Transverse colon (tissue), 3 donors: ENCODE data around the gene WDR19.

ENCODE experiments used
- CTCF ChIP-seq, 5 experiments: fragments of 200-600 bp in 3 of 5; fragments of 450-650 bp in 2 of 5; sonication (generic) in 3 of 5; IDR thresholded peaks; 1 replicate in 2 of 5; 2 replicates in 3 of 5; pipeline ENCODE4 v1.5.1; 2016 to 2017; ENCODE audit warnings: antibody characterized with exemption in 5 of 5, inconsistent platforms in 3 of 5, mild to moderate bottlenecking in 2 of 5, moderate library complexity in 1 of 5
- POLR2A ChIP-seq: fragments of 450-650 bp; IDR thresholded peaks from one replicate; pipeline ENCODE4 v1.6.1; 2016; ENCODE audit warnings: antibody characterized with exemption, mild to moderate bottlenecking, moderate library complexity

DNA sequence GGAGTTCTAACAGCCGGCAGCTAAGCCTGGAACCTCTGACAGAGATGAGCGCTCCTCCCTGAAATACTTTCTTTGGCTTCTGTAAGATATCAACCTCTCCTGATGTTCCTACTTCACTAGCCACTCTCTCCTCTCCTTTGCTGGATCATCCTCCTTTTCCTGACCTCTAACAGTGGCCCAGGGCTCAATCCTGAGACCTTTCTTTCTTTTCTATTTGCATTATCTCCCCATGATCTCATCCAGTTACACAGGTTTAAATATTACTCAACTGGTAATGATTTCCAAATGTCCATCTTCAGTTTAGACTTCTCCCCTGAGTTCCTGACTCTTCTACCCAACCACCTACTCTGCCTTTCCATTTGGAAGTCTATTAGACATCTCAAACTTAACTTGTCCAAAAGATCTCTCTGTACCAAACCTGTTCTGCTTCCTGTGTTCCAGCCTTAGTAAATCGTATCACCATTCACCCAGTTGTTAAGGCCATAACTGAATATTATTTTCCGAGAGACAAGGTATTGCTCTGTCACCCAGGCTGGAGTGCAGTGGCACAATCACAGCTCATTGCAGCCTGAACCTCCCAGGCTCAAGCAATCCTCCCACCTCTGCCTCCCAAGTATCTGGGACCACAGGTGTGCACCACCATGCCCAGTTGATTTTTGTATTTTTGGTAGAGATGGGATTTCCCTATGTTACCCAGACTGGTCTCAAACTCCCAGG is 142.7 kb downstream of the WDR19 start:
- TF ChIP-seq CTCF (IDR thresholded peaks at IDR 0.05) (no peak), POLR2A (no peak)
